PFSK-1 (cell line): ENCODE results near the gene ZDHHC5.
A peak's percentile ranks its signal among the peaks of the same experiment; 100 is the strongest.

Experiments
- FOXP2 ChIP-seq: optimal IDR thresholded peaks from 2 replicates; pipeline ENCODE3; 2011; ENCODE audit warnings: borderline replicate concordance, control low read depth, inconsistent platforms; ENCODE audit not compliant: insufficient read depth; ENCODE audit errors: extremely low read length, extremely low read depth
- POLR2AphosphoS5 ChIP-seq: IDR thresholded peaks from 2 replicates; pipeline ENCODE4 v1.6.1; 2012; ENCODE audit warnings: low read depth, mild to moderate bottlenecking, control low read depth, low read length, moderate library complexity
- SIN3A ChIP-seq: IDR thresholded peaks from 2 replicates; pipeline ENCODE4 v1.6.1; 2012; ENCODE audit warnings: mild to moderate bottlenecking, low read length, moderate library complexity, borderline replicate concordance; ENCODE audit not compliant: insufficient read depth
- TAF1 ChIP-seq: IDR thresholded peaks from 2 replicates; pipeline ENCODE4 v1.6.1; 2012; ENCODE audit warnings: low read length, control low read depth, borderline replicate concordance; ENCODE audit not compliant: insufficient read depth
- TF ChIP-seq, protein P1 (sequence below), 2 experiments: IDR thresholded peaks; 2 replicates each; pipeline versions ENCODE4 v1.6.1 to v1.8.0; 2011 to 2012; ENCODE audit warnings: low read depth in 2 of 2, low read length in 2 of 2, control low read depth in 1 of 2, inconsistent platforms in 1 of 2, mild to moderate bottlenecking in 1 of 2, moderate library complexity in 1 of 2; ENCODE audit not compliant: insufficient read depth in 1 of 2

The ZDHHC5 gene

DNA sequence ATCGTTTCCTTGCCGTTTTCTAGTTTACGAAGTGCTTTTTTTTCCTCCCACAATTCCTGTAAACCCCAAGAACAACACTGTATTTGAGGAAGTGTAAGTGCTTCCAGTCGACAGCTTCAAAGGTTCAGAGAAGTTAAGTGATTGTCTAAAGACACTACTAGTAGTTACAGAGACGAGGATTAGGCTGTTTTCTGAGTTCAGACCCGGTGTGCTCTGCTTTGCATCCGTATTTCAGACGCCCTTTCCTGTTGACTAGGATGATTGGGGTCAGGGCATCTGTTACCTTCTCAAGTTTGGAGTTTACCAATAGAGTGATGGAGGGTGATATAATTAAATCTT lies 9.9 kb upstream of the ZDHHC5 start:
- TF ChIP-seq SIN3A, result no peak
- no peak for TF ChIP-seq FOXP2
- TF ChIP-seq POLR2AphosphoS5, result no peak

DNA sequence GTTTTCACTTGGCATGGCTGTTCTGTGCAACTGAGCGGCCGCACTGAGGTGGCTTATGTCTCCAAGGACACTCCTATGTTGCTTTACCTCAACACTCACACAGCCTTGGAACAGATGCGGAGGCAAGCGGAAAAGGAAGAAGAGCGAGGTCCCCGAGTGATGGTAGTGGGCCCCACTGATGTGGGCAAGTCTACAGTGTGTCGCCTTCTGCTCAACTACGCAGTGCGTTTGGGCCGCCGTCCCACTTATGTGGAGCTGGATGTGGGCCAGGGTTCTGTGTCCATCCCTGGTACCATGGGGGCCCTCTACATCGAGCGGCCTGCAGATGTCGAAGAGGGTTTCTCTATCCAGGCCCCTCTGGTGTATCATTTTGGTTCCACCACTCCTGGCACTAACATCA lies 8.2 kb upstream of the ZDHHC5 start:
- no peak for TF ChIP-seq FOXP2
- no peak for TF ChIP-seq POLR2AphosphoS5
- no peak for TF ChIP-seq TAF1
- TF ChIP-seq, protein P1, sequence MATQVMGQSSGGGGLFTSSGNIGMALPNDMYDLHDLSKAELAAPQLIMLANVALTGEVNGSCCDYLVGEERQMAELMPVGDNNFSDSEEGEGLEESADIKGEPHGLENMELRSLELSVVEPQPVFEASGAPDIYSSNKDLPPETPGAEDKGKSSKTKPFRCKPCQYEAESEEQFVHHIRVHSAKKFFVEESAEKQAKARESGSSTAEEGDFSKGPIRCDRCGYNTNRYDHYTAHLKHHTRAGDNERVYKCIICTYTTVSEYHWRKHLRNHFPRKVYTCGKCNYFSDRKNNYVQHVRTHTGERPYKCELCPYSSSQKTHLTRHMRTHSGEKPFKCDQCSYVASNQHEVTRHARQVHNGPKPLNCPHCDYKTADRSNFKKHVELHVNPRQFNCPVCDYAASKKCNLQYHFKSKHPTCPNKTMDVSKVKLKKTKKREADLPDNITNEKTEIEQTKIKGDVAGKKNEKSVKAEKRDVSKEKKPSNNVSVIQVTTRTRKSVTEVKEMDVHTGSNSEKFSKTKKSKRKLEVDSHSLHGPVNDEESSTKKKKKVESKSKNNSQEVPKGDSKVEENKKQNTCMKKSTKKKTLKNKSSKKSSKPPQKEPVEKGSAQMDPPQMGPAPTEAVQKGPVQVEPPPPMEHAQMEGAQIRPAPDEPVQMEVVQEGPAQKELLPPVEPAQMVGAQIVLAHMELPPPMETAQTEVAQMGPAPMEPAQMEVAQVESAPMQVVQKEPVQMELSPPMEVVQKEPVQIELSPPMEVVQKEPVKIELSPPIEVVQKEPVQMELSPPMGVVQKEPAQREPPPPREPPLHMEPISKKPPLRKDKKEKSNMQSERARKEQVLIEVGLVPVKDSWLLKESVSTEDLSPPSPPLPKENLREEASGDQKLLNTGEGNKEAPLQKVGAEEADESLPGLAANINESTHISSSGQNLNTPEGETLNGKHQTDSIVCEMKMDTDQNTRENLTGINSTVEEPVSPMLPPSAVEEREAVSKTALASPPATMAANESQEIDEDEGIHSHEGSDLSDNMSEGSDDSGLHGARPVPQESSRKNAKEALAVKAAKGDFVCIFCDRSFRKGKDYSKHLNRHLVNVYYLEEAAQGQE (IDR thresholded peaks at IDR 0.05; ENCODE audit: insufficient read depth in 1 of 2, low read depth in 2 of 2, low read length in 2 of 2), result no peak
- TF ChIP-seq SIN3A, result no peak

DNA sequence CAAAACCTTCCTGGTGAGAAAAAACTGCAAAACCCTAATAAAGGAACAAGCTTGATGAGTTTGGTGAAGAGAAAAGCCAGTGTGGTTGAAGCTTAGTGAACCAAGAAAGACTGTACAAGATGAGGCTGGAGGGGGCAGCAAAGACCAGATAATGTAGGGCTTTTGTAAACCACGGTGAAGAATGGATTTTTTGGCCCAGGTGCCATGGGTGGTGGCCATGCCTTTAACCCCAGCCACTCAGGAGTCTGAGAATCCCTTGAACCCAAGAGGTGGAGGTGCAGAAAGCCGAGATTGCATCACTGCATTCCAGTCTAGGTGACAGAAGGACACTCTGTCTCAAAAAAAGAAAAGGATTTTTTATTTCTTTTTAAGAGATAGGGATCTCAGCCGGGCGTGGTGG lies 5.0 kb upstream of the ZDHHC5 start:
- TF ChIP-seq POLR2AphosphoS5, result no peak
- TF ChIP-seq TAF1, result no peak
- TF ChIP-seq, protein P1 (IDR thresholded peaks at IDR 0.05; ENCODE audit: insufficient read depth in 1 of 2, low read depth in 2 of 2, low read length in 2 of 2), result no peak
- no peak for TF ChIP-seq FOXP2
- TF ChIP-seq SIN3A, result no peak

DNA sequence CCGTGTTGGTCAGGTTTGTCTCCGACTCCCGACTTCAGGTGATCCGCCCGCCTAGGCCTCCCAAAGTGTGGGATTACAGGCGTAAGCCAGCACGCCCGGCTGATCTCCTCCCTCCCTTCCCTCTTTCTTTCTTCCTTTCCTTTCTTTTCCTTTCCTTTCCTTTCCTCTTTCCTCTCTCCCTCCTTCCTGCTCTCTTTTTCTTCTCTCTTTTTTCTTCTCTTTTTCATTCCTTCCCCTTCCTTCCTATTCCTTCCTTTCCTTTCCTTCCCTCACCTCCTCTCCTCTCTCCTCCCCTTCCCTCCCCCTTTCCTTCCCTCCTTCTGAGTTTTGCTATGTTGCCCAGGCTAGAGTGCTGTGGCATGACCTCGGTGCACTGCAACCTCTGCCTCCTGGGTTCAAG lies 3.9 kb upstream of the ZDHHC5 start:
- TF ChIP-seq, protein P1 (IDR thresholded peaks at IDR 0.05; ENCODE audit: insufficient read depth in 1 of 2, low read depth in 2 of 2, low read length in 2 of 2), result no peak
- TF ChIP-seq SIN3A, result no peak
- TF ChIP-seq FOXP2, result no peak
- TF ChIP-seq POLR2AphosphoS5, result no peak
- no peak for TF ChIP-seq TAF1

DNA sequence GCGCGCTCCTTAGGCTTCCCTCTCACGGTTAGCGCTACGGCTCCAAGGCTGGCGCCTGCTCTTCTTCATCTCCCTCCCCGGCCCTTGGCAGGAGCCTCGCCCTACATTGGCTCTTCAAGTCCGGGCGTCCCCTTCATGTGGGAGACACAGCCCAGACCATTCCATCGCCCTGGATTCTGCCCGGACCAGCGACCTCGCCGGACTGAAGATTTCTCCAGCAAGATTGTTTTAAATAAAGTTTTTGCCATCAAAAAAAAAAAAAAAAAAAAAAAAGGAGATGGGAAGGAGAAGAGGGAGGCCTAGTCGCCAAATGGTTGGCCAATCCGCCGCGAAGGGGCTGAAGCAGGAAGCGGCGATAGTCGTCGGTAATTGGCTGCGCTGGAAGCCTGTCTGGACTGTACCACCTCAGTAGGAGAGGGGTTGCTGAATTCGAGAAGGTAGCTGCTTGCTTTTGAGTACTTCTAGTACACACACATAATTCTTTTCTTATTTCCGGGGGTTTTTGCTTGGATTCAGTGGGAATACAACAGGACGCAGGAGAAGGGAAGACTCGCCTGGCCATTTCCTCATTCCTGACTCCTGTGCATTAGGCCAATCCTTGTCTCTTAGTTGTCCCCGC lies 688 bp upstream of the ZDHHC5 start:
- TF ChIP-seq, protein P1 (IDR thresholded peaks at IDR 0.05; ENCODE audit: insufficient read depth in 1 of 2, low read depth in 2 of 2, low read length in 2 of 2), result no peak
- peak; percentile 89 for TF ChIP-seq TAF1
- TF ChIP-seq FOXP2, result no peak
- TF ChIP-seq POLR2AphosphoS5, result peak; percentile 88
- no peak; the same call in 1 of the 2 replicates for TF ChIP-seq SIN3A
